Mammary epithelial cell (primary cell): ENCODE results near the gene CPA4.

Experiments
- EZH2 ChIP-seq: IDR thresholded peaks from 2 replicates; pipeline ENCODE4 v1.6.1; 2012; ENCODE audit warnings: low read length, inconsistent platforms, borderline replicate concordance
- TF ChIP-seq, protein P1 (sequence below), 2 donors: IDR thresholded peaks in 1 of 2; conservative IDR thresholded peaks in 1 of 2; 2 replicates each; pipeline ENCODE4 v1.5.1; 2011 to 2012; ENCODE audit warnings: inconsistent platforms in 2 of 2, low read length in 2 of 2, mild to moderate bottlenecking in 2 of 2, control low read depth in 1 of 2, low read depth in 1 of 2; ENCODE audit not compliant: insufficient read depth in 1 of 2; ENCODE audit errors: extremely low read depth in 1 of 2

DNA sequence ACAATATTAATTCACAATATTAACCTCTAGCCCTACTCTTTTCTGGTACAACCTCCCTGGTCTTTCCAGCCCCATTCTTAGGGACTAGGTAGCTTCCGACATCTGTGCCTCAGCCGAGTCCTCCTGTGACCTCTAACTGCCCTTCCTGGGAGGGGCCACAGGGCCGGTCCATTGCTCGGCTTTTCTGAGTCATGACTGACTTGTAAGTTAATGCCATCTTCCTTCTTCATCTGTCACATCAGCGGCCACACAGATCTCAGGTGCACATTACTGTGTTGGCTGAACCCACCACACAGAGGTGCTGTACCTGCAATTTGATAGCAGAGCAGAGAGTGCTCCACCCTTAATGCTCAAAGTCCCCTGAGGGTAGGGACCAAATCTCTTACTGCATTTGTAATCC is 4.1 kb upstream of the CPA4 start:
- TF ChIP-seq, protein P1, sequence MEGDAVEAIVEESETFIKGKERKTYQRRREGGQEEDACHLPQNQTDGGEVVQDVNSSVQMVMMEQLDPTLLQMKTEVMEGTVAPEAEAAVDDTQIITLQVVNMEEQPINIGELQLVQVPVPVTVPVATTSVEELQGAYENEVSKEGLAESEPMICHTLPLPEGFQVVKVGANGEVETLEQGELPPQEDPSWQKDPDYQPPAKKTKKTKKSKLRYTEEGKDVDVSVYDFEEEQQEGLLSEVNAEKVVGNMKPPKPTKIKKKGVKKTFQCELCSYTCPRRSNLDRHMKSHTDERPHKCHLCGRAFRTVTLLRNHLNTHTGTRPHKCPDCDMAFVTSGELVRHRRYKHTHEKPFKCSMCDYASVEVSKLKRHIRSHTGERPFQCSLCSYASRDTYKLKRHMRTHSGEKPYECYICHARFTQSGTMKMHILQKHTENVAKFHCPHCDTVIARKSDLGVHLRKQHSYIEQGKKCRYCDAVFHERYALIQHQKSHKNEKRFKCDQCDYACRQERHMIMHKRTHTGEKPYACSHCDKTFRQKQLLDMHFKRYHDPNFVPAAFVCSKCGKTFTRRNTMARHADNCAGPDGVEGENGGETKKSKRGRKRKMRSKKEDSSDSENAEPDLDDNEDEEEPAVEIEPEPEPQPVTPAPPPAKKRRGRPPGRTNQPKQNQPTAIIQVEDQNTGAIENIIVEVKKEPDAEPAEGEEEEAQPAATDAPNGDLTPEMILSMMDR (conservative IDR thresholded peaks at IDR 0.05 in 1 of 2, IDR thresholded peaks at IDR 0.05 in 1 of 2; ENCODE audit: extremely low read depth in 1 of 2, insufficient read depth in 1 of 2, low read depth in 1 of 2, low read length in 2 of 2), result no peak
- no peak for TF ChIP-seq EZH2
